Measurements from ENCODE around the gene STXBP6. TPM values are rescaled to one million over a fixed set of nuclear protein-coding genes. Genes with fewer than 3 reads are reported as not detected.

Gene STXBP6
- total RNA-seq, 1 donor: 5.8 TPM

GRCh38 chr14:24982472-24983155, 67.3 kb downstream of the STXBP6 start:
- Histone ChIP-seq H3K79me2 (ENCODE audit: insufficient read depth, low read length) (no peaks in the 10 kb centered on the region), H3K4me2 (ENCODE audit: insufficient read depth, low read length) (no peak overlapping the region)

GRCh38 chr14:24979725-24980239, 70.2 kb downstream of the STXBP6 start:
- Histone ChIP-seq H3K9me3 (ENCODE audit: low read depth, low read length) (no peaks in the 10 kb centered on the region), H3K27ac (ENCODE audit: low read depth, low read length) (no peak overlapping the region), H3K4me2 (ENCODE audit: insufficient read depth, low read length) (no peak overlapping the region), H2AFZ (ENCODE audit: low read length) (no peak overlapping the region), H3K4me1 (ENCODE audit: insufficient read depth, low read length) (no peaks in the 10 kb centered on the region), H3K36me3 (ENCODE audit: insufficient read depth, low read length) (no peaks in the 10 kb centered on the region), H4K20me1 (ENCODE audit: insufficient read depth, low read length) (no peaks in the 10 kb centered on the region), H3K27me3 (ENCODE audit: insufficient read depth, low read length) (no peaks in the 10 kb centered on the region), H3K79me2 (ENCODE audit: insufficient read depth, low read length) (no peaks in the 10 kb centered on the region), H3K4me3 (ENCODE audit: insufficient read depth, low read length) (no peak overlapping the region)
- TF ChIP-seq, protein P1, sequence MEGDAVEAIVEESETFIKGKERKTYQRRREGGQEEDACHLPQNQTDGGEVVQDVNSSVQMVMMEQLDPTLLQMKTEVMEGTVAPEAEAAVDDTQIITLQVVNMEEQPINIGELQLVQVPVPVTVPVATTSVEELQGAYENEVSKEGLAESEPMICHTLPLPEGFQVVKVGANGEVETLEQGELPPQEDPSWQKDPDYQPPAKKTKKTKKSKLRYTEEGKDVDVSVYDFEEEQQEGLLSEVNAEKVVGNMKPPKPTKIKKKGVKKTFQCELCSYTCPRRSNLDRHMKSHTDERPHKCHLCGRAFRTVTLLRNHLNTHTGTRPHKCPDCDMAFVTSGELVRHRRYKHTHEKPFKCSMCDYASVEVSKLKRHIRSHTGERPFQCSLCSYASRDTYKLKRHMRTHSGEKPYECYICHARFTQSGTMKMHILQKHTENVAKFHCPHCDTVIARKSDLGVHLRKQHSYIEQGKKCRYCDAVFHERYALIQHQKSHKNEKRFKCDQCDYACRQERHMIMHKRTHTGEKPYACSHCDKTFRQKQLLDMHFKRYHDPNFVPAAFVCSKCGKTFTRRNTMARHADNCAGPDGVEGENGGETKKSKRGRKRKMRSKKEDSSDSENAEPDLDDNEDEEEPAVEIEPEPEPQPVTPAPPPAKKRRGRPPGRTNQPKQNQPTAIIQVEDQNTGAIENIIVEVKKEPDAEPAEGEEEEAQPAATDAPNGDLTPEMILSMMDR (IDR thresholded peaks at IDR 0.05; ENCODE audit: extremely low read depth, low read depth, low read length): no peak
- no peak for DNase-seq (ENCODE audit: insufficient read length, low spot score, missing footprints)

More at GRCh38 chr14:24982472-24983155, 67.3 kb downstream of the STXBP6 start:
- no peak overlapping the region for H3K27ac ChIP-seq (ENCODE audit: low read depth, low read length)
- TF ChIP-seq, protein P1 (IDR thresholded peaks at IDR 0.05; ENCODE audit: extremely low read depth, low read depth, low read length): no peak
- H3K9me3 ChIP-seq (ENCODE audit: low read depth, low read length): no peaks in the 10 kb centered on the region
- peak; percentile 83 for DNase-seq (ENCODE audit: insufficient read length, low spot score, missing footprints)
- no peaks in the 10 kb centered on the region for H3K36me3 ChIP-seq (ENCODE audit: insufficient read depth, low read length)
- H3K27me3 ChIP-seq (ENCODE audit: insufficient read depth, low read length): no peaks in the 10 kb centered on the region
- no peak overlapping the region for H3K4me3 ChIP-seq (ENCODE audit: insufficient read depth, low read length)
- no peak overlapping the region for H2AFZ ChIP-seq (ENCODE audit: low read length)
- no peaks in the 10 kb centered on the region for H3K4me1 ChIP-seq (ENCODE audit: insufficient read depth, low read length)
- H4K20me1 ChIP-seq (ENCODE audit: insufficient read depth, low read length): no peaks in the 10 kb centered on the region

DNA sequence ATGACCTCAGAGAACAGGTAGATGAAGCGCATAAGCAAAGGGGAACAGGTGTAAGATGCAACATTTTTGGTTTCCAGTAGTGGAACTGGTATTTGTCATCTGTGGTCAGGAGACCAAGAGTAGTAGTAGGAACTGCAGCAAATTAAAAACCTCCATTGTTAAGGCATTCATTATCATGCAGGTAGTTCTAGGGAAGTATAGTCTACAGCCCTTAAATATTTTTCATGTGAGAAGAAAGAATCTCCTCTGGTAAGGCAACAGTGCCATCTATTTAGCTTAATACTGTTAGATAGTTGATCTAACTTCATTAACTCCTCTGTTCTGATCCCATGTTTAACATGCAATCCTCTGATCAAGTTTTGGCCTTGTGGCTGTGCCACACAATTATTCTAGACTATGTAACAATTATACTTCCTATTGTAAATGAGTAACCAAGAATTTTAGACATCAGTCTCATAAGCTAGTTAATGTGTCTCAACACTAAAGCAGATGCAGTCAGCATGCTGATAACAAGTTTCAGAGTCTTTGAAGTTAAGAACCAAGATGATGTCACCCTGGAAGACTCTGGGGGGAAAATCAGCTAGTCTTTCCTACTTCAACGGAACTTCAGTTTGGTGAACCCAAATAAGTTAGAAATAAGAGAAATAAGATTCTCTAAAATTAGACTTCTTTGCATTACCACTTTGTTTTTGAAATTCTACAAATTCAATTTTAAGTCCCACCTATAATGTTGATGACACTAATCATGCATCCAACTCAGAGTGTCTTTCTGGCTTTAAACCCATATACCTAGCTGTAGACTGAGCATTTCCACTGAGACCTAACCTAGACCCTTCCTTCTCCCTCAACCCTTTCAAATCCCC, 70.9 kb downstream of the STXBP6 start:
- Histone ChIP-seq H2AFZ (ENCODE audit: low read length) (no peak overlapping the region), H3K4me1 (ENCODE audit: insufficient read depth, low read length) (no peaks in the 10 kb centered on the region), H3K4me2 (ENCODE audit: insufficient read depth, low read length) (no peak overlapping the region), H3K27me3 (ENCODE audit: insufficient read depth, low read length) (no peaks in the 10 kb centered on the region), H4K20me1 (ENCODE audit: insufficient read depth, low read length) (no peaks in the 10 kb centered on the region), H3K79me2 (ENCODE audit: insufficient read depth, low read length) (no peaks in the 10 kb centered on the region), H3K27ac (ENCODE audit: low read depth, low read length) (no peak overlapping the region), H3K36me3 (ENCODE audit: insufficient read depth, low read length) (no peaks in the 10 kb centered on the region), H3K4me3 (ENCODE audit: insufficient read depth, low read length) (no peak overlapping the region), H3K9me3 (ENCODE audit: low read depth, low read length) (no peaks in the 10 kb centered on the region)
- no peak for DNase-seq (ENCODE audit: insufficient read length, low spot score, missing footprints)
- TF ChIP-seq, protein P1 (IDR thresholded peaks at IDR 0.05; ENCODE audit: extremely low read depth, low read depth, low read length): no peak

- no peaks in the 10 kb centered on the region for H3K4me1 ChIP-seq (ENCODE audit: insufficient read depth, low read length)
- H3K79me2 ChIP-seq (ENCODE audit: insufficient read depth, low read length): no peaks in the 10 kb centered on the region
- no peak overlapping the region for H2AFZ ChIP-seq (ENCODE audit: low read length)
- no peak overlapping the region for H3K27ac ChIP-seq (ENCODE audit: low read depth, low read length)
- TF ChIP-seq, protein P1 (IDR thresholded peaks at IDR 0.05; ENCODE audit: extremely low read depth, low read depth, low read length): no peak
- no peaks in the 10 kb centered on the region for H3K36me3 ChIP-seq (ENCODE audit: insufficient read depth, low read length)
- no peaks in the 10 kb centered on the region for H3K9me3 ChIP-seq (ENCODE audit: low read depth, low read length)
- DNase-seq (ENCODE audit: insufficient read length, low spot score, missing footprints): no peak
- H4K20me1 ChIP-seq (ENCODE audit: insufficient read depth, low read length): no peaks in the 10 kb centered on the region
- no peak overlapping the region for H3K4me3 ChIP-seq (ENCODE audit: insufficient read depth, low read length)
- H3K27me3 ChIP-seq (ENCODE audit: insufficient read depth, low read length): no peaks in the 10 kb centered on the region
- H3K4me2 ChIP-seq (ENCODE audit: insufficient read depth, low read length): no peak overlapping the region
These were observed 73.3 kb downstream of the STXBP6 start for GRCh38 chr14:24976602-24977001.
